Activated naive CD4-positive, alpha-beta T cell treated with anti-CD3 and anti-CD28 coated beads, Interleukin-2, amount 50 U/mL, for 16 hours (primary cell): ENCODE data around the gene FAM110D.

Experiments used
- DNase-seq: peaks from one replicate; pipeline ENCODE4 v3.0.0-alpha.2; 2020

The FAM110D gene

DNA sequence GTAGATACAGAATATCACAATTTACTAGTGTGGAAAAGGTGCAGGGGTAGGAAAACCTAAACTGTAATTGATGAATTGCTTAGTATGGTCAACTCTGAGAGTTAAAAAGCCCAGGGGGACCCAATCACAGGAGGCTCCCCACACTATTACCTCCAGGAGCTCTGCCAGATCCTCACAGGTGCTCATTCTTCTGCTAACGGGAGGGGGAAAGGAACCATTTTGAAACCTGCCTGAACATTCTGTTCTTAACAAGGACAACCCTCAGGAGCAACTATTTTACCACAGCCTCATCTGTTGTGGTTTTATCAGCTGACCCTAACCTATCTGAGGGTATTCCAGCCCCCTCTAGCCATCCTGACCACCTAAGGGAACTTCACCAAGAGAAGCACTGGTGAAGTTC is 28.2 kb upstream of the FAM110D start:
- DNase-seq: no peak

DNA sequence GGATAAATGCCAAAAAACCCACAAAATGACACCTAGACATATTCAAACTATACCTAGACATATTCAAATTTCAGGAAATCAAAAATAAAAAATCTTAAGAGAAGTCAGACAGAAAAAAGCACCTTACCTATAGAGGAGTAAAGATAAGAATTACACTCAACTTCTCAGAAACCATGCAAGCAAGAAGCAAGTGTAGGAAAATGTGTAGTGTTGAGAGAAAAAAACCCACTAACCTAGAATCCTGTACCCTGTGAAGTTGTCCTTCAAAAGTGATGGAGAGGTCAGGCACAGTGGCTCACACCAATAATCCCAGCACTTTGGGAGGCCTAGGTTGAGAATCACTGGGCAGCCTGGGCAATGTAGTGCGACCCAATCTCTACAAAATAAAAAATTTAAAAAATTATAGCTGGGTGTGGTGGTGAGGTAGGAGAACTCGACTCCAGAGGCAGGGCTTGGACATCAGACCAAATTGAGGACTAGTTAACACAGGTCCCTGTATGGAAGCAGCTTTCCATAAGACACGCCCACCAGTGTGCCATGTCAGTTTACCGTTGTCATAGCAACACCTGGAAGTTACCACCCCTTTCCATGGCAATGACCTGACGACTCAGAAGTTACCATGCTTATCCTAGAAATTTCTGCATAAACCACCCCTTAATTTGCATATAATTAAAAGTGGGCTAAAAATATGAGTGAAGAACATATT is 26.6 kb upstream of the FAM110D start:
- DNase-seq: no peak

DNA sequence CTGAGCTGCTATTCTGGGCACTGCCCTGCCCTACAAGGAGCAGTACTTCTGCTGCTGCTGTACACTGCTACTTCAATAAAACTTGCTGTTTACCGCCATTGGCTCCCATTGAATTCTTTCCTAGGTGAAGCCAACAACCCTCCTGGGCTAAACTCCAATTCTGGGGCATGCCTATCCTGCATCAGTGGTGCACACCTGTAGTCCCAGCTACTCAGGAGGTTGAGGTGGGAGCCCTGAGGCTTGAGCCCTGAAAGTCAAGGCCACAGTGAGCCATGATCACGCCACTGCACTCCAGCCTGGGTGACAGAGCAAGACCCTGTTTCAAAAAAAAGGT is 26.1 kb upstream of the FAM110D start:
- DNase-seq: no peak

DNA sequence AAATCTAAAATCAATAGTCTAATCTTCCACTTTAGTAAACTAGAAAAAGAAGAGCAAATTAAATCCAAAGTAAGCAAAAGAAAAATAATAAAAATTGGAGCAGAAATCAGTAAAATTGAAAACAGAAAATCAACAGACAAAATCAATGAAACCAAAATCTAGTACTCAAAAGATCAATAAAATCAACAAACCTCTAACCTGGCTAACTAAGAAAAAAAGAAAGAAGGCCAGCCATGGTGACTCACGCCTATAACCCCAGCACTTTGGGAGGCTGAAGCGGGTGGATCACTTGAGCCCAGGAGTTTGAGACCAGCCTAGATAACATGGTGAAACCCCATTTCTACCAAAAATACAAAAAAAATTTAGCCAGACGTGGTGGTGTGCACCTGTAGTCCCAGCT is 24.4 kb upstream of the FAM110D start:
- DNase-seq: no peak

DNA sequence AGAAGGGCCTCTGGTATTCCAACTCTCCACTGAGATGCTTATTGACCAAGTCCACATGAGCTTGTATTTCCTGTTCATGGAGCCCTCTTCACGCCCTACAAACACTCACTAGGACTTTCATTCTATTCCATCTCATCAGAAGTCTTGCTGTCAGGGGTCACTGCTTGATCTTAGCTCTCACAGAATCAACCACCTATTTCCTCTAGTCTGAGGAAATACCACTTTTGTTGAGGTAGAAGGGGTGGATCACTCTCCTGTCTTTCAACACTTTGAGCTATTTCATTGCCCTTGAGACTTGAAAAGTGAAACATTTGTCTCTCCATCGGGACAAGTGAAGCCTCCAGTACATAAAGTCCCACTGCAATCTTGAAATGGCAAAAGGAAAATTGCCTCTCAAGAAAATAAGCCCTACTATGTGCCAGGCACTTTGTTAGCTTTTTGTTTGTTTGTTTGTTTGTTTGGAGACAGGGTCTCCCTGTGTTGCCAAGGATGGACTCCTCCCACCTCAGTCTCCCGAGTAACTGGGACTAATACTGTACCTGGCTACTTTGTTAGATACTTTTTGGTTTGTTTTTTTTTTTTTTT is 19.8 kb upstream of the FAM110D start:
- no peak for DNase-seq

DNA sequence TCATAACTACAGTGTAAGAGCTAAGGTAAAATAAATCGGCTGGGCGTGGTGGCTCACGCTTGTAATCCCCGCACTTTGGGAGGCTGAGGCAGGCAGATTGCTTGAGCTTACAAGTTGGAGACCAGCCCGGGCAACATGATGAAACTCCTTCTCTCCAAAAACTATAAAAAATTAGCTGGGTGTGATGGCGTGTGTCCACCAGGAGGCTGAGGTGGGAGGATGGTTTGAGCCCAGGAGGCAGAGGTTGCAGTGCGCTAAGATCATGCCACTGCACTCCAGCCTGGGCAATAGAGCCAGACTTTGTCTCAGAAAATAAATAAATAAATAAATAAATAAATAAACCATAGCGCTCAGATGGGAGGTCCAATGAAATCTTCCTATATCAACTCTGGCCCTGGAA is 16.7 kb upstream of the FAM110D start:
- DNase-seq: no peak

DNA sequence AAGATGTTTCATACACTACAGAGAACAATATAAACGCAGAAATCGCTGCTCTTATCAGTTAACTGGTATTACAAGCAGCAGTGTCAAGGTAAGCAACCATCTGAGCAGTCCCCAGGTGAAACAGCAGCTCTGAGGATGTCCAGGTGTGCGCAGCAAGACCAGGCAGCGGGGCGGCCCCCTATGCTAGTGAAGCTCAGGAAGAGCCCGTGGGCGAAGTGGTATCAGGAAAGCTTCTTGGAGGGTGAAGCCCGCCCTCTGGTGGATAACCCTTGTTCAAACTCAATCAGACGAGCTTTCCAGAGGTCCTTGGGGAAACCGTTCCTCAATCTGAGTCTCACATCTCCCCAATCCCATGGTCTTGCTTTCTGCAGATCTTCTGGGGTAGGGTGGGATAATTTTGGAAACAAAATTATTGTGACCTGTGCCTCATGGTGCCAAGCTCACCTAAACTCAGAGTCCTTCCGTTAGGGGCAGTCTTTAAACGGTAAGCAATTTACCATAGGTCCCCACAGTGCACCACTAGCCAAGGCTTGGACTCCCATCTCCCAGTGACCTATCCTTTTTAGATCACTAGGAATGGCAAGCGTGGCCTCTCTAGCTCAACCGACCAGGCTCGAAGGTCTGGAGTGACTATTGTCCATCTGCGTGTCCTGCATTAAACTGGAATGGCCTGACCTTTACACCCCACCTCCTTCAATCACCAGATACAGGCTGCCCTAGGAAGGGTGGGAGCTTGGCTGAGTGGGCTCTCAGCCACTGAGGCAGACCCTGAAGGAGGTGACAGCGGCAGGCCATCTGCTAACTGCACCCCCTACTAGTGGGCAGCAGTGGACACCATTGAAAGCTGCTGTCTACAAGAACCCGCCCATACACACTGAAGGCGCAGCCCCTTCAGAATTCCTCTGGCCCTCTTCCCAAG is 13.6 kb upstream of the FAM110D start:
- peak; percentile 67 for DNase-seq

DNA sequence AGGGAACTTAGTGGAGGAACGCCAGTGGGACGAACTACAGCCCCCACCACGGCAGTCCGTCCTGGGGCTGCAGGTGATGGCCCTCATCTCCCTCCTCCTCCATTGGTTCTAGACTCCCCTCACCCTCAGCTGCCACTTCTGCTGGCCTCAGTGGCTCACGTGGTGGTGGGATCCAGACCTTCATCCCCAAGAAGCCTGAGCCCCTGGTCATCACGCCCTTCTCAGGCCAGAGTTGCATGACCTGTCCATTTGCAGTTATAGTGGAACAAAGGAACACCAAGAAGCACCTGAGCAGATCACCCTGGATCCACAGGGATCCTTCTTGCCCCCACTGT is 13.0 kb upstream of the FAM110D start:
- no peak for DNase-seq

DNA sequence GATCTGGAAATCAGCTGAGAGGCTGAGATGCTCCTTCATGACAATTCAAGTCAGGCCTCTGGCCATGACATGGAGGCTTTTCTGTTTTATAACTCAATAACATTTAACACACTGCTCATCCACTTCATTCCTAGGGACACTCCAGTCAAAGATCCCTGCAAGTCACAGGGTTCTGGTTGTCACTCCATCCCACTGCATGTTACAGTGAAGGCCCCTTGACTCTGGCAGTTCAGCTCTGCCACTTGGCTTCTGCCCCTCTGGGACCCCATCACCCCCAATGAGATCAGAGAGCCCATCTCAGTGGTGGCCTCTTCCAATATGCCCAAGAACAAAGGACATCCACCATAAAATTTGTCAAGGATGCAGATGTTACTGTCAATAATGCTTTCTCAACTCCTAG is 10.0 kb upstream of the FAM110D start:
- no peak for DNase-seq

DNA sequence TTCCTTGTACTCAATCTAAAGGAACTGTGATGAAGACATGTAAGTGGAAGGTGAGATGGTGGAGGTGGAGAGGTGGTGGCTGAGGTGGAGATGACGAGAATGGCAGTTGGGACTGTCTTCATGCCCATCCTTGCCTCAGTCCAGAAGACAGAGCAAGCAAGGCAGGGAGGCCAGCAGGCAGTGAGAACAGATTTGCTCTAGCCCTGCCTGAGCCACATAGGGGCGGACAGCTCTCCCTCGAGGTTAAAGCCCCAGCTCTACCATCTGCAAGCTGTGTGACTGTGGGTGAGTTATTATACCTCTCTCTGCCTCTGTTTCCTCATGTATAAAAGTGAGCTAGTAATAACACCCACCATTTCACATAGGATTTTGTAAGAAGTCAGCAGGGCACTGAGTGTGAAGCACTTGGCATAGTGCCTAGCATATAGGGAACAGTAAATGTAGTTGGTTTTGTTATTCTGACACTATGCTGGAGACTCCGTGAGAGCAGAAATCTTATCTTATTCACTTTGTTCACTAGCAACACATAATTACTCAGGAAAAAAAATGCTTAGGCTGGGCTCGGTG is 4.8 kb upstream of the FAM110D start:
- DNase-seq: no peak

DNA sequence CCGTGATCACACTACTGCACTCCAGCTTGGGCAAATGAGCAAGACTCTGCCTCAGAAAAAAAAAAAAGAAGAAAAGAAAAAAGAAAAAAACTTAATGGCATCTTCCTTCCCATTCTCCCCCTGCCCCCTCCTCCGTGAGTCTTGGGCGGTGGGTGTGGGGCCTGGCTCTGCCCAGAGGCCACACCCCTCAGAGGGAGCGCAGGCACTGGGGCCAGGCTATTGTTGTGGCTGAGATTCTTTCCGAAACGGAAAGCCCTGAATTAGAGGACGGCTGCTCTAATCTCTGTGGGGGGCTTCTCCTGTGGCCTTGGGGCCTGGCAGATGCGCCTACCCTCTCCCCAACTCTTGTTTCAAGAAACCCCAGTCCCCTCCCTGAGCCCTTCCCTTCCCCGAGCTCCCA is 4.1 kb upstream of the FAM110D start:
- no peak for DNase-seq

DNA sequence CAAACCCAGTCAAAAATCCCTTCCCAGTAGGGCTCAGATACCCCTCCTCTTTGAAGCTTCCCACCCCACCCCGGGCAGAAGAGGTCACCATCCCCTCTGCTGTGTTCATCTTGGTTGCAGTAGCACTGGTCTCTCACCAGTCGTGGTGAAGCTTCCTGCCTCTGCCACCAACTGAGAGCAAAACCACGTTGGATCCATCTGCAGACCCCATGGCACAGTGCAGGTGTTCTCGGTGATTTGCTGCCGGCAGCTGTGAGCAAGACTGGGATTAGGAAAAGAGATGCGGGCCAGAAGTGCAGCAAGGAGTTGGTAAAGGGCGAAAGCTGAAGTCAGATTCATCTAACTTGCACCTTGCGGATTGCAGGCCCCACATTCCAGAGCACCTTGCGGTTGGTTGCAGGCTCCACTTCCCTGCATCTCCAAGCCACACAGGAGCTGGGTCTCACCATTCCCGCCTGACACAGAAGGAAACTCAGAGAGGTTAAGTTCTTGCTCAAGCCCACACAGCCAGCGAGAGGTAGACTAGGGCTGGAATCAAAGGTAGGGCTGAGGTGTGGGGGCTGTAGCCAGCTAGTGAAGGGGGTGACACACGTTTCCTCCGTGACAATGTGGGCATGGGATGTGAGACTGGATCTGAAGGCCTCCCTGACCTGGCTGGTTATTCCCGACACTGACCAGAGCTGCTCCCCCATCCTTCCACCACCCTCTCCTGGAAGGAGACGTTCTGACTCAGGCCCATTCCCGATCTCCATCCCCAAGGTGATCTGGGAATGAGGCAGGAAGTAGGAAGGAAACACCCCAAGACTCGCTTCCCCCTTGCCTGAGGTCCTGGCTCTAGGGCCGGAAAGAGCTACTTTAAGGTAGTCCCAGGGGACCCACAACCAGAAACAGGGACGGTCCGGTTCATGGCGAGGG is 3.3 kb upstream of the FAM110D start:
- no peak for DNase-seq

DNA sequence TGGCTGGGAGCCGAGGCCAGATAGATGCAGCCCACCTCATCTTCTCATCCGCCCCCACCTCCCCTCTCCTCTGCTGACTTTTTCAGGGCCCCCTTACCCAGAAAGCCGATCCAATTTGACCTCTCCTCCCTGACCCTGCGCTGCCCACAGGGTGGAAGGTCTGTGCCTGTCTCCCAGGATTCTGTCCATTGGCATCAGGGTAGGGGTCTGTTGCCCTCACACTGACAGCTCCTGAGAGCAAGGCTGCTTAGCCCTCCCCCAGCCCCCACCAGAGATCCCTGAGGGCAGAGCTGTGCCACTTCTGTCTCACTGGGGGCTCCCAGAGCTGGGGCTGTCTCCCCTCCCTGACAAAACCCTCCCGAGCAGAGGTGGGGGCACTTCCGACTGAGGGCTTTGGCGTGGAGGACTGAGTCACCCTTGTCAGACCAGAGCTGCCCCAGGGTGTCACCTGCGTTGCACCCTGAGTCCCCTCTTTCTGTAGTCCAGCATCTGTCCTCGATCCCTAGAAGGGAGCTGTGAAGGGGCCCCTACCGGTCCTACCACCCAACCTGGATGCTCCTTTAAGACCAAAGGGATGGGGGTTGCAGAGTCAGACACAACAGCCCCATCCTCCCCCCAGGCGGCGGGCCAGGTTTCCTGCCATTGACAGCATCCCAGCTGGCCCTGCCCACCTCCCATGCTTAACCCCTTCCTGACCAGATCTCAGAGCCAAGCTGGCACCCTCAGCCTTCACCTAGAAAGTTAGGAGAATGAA is 2.4 kb upstream of the FAM110D start:
- no peak for DNase-seq

DNA sequence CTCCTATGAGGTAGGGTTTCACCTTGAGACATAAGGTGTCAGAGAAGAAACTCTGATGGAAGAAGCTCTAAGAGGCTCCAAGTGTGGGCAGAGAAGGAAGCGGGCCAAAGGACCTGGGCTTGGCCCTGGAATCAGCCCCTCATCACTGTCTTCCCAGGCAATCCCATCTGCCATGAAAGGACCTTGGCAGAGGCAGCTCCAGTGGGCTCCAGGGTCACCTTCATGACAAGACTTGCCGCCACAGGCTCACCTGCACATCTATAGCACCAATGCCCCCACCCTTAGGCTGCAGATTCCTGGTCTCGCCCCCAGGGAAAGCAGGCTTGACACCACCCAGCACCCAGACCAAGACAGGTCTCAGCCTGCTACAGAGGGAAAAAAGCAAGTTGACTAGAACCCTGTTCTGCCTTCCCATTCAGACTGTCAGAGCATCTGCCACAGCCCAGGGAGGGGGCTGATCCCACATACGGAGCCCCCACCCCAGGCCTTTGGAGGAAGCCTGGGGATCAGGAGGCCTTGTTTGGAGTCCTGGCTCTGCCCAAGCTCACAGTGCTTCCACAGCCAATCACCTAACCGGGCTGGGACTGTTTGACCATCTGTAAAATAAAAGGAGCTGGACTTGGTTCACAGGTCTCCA is 490 bp upstream of the FAM110D start:
- DNase-seq: no peak

DNA sequence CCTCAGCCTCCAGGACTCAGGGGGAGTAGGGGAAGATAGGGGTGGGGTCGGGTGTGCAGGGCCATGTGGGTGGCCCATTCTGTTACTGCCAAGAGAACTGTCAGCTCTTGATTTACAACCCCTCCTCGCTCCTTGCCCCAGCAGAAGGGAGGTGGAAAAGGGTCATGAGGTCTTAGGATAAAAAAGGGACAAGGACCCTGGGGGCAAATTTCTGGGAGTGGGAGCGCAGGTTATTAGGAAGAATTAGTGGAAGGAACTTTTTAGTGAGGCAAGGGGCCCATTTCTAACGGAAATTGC is 812 bp downstream of the FAM110D start:
- DNase-seq: no peak

DNA sequence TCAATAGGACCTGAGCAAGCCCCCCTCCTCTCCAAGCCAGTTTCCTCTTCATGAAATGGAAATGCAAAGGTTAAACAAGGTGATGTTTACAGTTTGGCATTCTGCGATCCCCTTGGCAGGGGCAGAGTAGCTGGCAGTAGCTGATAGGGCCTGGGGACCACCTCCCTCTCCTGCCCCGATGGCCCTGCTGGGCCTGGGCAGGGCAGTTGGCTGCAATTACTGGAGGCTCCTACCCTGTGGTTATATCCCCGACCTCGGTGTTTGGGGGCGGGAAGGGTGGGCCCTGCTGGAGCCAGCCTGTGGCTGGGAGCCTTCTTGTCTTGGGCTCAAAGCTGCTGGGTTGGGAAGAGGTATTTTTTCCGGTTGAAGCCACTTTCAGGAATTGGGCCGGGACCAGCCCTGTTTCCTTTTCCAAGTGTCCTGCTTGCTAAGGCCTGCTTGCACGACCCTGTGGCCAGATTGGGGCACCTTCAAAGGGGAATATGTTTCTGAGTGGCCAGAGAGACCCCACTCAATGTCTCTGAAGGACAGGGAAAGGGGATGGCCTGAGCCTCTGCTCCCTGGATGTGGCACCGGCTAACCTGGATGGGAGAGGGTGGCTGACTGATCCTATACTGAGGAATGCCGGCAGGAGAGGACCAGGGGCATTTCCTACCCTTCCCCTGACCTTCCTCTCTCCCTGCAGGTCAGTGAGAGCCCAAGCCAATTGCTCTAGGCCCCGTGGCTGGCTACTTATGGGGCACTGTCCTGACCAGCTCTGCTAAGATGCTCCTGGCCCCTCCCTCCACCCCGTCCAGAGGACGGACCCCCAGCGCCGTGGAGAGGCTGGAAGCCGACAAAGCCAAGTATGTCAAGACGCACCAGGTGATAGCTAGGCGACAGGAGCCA is 1.9 kb downstream of the FAM110D start:
- DNase-seq: no peak

DNA sequence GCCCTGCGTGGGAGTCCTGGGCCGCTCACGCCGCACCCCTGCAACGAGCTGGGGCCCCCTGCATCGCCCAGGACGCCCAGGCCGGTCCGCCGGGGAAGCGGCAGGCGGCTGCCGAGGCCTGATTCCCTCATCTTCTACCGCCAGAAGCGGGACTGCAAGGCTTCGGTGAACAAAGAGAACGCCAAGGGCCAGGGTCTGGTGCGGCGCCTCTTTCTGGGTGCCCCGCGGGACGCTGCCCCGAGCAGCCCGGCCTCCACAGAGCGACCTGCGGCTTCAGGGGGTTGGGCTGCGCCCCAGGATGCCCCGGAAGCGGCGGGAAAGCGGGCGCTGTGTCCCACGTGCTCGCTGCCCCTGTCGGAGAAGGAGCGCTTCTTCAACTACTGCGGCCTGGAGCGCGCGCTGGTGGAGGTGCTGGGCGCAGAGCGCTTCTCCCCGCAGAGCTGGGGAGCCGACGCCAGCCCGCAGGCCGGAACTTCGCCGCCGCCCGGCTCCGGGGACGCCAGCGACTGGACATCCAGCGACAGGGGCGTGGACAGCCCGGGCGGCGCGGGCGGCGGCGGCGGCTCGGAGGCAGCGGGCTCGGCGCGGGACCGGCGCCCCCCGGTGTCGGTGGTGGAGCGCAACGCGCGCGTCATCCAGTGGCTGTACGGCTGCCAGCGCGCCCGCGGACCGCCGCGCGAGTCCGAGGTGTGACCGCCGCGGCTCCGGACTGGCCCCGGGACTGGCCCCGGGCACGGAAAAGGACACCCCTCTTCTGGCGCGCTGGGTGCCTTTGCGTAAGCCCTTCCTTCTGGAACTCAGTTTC is 2.7 kb downstream of the FAM110D start:
- peak; percentile 55 for DNase-seq

DNA sequence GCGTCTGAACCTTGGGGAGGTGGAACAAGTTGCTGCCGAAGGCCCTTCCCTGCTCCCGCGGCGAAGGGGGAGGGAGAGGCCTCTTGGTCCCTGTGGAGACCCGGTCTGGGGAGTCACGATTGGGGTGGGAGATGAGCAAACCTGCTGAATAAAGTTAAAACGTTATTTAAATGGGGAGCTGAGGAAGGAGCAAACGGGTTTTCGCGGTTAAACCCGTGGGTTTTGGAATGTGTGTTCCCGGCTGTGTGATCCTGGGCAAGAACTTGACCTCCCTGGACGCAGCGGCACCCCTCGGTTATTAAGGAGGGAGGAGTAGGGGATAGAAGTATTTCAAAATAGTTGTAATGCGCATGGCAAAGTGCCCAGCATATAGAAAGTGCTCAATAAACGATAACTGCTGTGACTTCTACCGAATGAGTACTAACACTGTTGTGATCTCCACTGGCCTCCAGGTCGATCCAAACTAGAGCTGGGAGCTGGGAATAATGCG is 3.4 kb downstream of the FAM110D start:
- no peak for DNase-seq

DNA sequence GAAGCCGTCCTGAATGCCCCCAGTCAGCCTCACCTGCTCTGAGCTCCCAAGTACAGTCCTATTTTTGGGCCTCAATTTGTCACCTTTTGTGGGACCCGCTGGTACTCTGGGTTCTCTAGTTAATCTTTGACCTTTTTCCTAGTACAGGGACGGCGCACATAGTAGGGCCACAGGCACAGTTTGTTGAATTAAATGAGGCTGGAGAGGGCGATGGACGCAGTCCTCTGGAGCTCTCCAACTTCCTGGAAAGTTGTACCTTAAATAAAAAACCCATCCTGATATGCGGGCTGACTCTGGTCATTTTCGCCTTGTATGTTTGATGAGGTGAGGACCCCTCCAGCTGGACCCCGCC is 4.8 kb downstream of the FAM110D start:
- no peak for DNase-seq
